Measurements from ENCODE around the gene PLXNA2.

PLXNA2 gene

GRCh38 chr1:208219098-208219658 is 25.0 kb downstream of the PLXNA2 start:
- Histone ChIP-seq H3K9ac (ENCODE audit: low read depth, low read length) (peak overlapping the region; percentile 50), H3K27me3 (ENCODE audit: control insufficient read depth, insufficient read depth, low read length) (no peaks in the 10 kb centered on the region), H3K4me3 (ENCODE audit: low read length) (no peak overlapping the region), H3K36me3 (ENCODE audit: insufficient read depth, low read length) (peaks cover 54% of the 10 kb centered on the region), H3K4me2 (ENCODE audit: low read length) (peak overlapping the region; percentile 16), H3K9me3 (replicated peaks; ENCODE audit: low read length) (no peaks in the 10 kb centered on the region), H3K4me1 (ENCODE audit: control insufficient read depth, insufficient read depth, low read length) (peaks cover 98% of the 10 kb centered on the region)

GRCh38 chr1:208218237-208219097 is 25.7 kb downstream of the PLXNA2 start:
- H3K9me3 ChIP-seq (replicated peaks; ENCODE audit: low read length): no peaks in the 10 kb centered on the region
- H3K36me3 ChIP-seq (ENCODE audit: insufficient read depth, low read length): peaks cover 58% of the 10 kb centered on the region
- no peak overlapping the region for H3K4me3 ChIP-seq (ENCODE audit: low read length)
- H3K9ac ChIP-seq (ENCODE audit: low read depth, low read length): peak overlapping the region; percentile 50
- H3K27me3 ChIP-seq (ENCODE audit: control insufficient read depth, insufficient read depth, low read length): no peaks in the 10 kb centered on the region
- no peak overlapping the region for H3K4me2 ChIP-seq (ENCODE audit: low read length)
- peaks cover 99% of the 10 kb centered on the region for H3K4me1 ChIP-seq (ENCODE audit: control insufficient read depth, insufficient read depth, low read length)

- Histone ChIP-seq H3K4me1 (ENCODE audit: control insufficient read depth, insufficient read depth, low read length) (peaks cover 99% of the 10 kb centered on the region), H3K4me3 (ENCODE audit: low read length) (no peak overlapping the region), H3K9ac (ENCODE audit: low read depth, low read length) (peak overlapping the region; percentile 50)
These were observed 26.4 kb downstream of the PLXNA2 start for GRCh38 chr1:208217781-208218180.

GRCh38 chr1:208216806-208217205 is 27.4 kb downstream of the PLXNA2 start:
- H3K9ac ChIP-seq (ENCODE audit: low read depth, low read length): no peak overlapping the region
- H3K4me3 ChIP-seq (ENCODE audit: low read length): no peak overlapping the region

More at GRCh38 chr1:208217781-208218180, 26.4 kb downstream of the PLXNA2 start:
- no peaks in the 10 kb centered on the region for H3K27me3 ChIP-seq (ENCODE audit: control insufficient read depth, insufficient read depth, low read length)
- H3K4me2 ChIP-seq (ENCODE audit: low read length): no peak overlapping the region
- no peaks in the 10 kb centered on the region for H3K9me3 ChIP-seq (replicated peaks; ENCODE audit: low read length)
- peaks cover 61% of the 10 kb centered on the region for H3K36me3 ChIP-seq (ENCODE audit: insufficient read depth, low read length)

GRCh38 chr1:208216062-208216461 is 28.1 kb downstream of the PLXNA2 start:
- peaks cover 95% of the 10 kb centered on the region for H3K4me1 ChIP-seq (ENCODE audit: control insufficient read depth, insufficient read depth, low read length)
- H3K9ac ChIP-seq (ENCODE audit: low read depth, low read length): peak overlapping the region; percentile 10
- no peaks in the 10 kb centered on the region for H3K27me3 ChIP-seq (ENCODE audit: control insufficient read depth, insufficient read depth, low read length)
- no peaks in the 10 kb centered on the region for H3K9me3 ChIP-seq (replicated peaks; ENCODE audit: low read length)
- H3K4me3 ChIP-seq (ENCODE audit: low read length): no peak overlapping the region
- H3K36me3 ChIP-seq (ENCODE audit: insufficient read depth, low read length): peaks cover 54% of the 10 kb centered on the region
- no peak overlapping the region for H3K4me2 ChIP-seq (ENCODE audit: low read length)

More at GRCh38 chr1:208216806-208217205, 27.4 kb downstream of the PLXNA2 start:
- Histone ChIP-seq H3K4me2 (ENCODE audit: low read length) (no peak overlapping the region), H3K27me3 (ENCODE audit: control insufficient read depth, insufficient read depth, low read length) (no peaks in the 10 kb centered on the region), H3K36me3 (ENCODE audit: insufficient read depth, low read length) (peaks cover 58% of the 10 kb centered on the region), H3K4me1 (ENCODE audit: control insufficient read depth, insufficient read depth, low read length) (peaks cover 99% of the 10 kb centered on the region), H3K9me3 (replicated peaks; ENCODE audit: low read length) (no peaks in the 10 kb centered on the region)

- peaks cover 61% of the 10 kb centered on the region for H3K36me3 ChIP-seq (ENCODE audit: insufficient read depth, low read length)
- peaks cover 95% of the 10 kb centered on the region for H3K4me1 ChIP-seq (ENCODE audit: control insufficient read depth, insufficient read depth, low read length)
- H3K4me2 ChIP-seq (ENCODE audit: low read length): no peak overlapping the region
- H3K4me3 ChIP-seq (ENCODE audit: low read length): no peak overlapping the region
- H3K9ac ChIP-seq (ENCODE audit: low read depth, low read length): peak overlapping the region; percentile 10
- H3K9me3 ChIP-seq (replicated peaks; ENCODE audit: low read length): no peaks in the 10 kb centered on the region
- no peaks in the 10 kb centered on the region for H3K27me3 ChIP-seq (ENCODE audit: control insufficient read depth, insufficient read depth, low read length)
These were observed 28.8 kb downstream of the PLXNA2 start for GRCh38 chr1:208215393-208215792.

GRCh38 chr1:208213786-208214185 is 30.4 kb downstream of the PLXNA2 start:
- Histone ChIP-seq H3K4me2 (ENCODE audit: low read length) (no peak overlapping the region), H3K4me1 (ENCODE audit: control insufficient read depth, insufficient read depth, low read length) (peaks cover 94% of the 10 kb centered on the region), H3K36me3 (ENCODE audit: insufficient read depth, low read length) (peaks cover 75% of the 10 kb centered on the region), H3K9me3 (replicated peaks; ENCODE audit: low read length) (no peaks in the 10 kb centered on the region), H3K9ac (ENCODE audit: low read depth, low read length) (no peak overlapping the region), H3K27me3 (ENCODE audit: control insufficient read depth, insufficient read depth, low read length) (no peaks in the 10 kb centered on the region), H3K4me3 (ENCODE audit: low read length) (no peak overlapping the region)

- peaks cover 95% of the 10 kb centered on the region for H3K4me1 ChIP-seq (ENCODE audit: control insufficient read depth, insufficient read depth, low read length)
- no peak overlapping the region for H3K4me3 ChIP-seq (ENCODE audit: low read length)
- peaks cover 84% of the 10 kb centered on the region for H3K36me3 ChIP-seq (ENCODE audit: insufficient read depth, low read length)
- H3K9me3 ChIP-seq (replicated peaks; ENCODE audit: low read length): no peaks in the 10 kb centered on the region
- peak overlapping the region; percentile 59 for H3K9ac ChIP-seq (ENCODE audit: low read depth, low read length)
- peak overlapping the region; percentile 17 for H3K4me2 ChIP-seq (ENCODE audit: low read length)
- no peaks in the 10 kb centered on the region for H3K27me3 ChIP-seq (ENCODE audit: control insufficient read depth, insufficient read depth, low read length)
These were observed 31.3 kb downstream of the PLXNA2 start for GRCh38 chr1:208212893-208213292.

GRCh38 chr1:208211921-208212843 is 32.0 kb downstream of the PLXNA2 start:
- Histone ChIP-seq H3K4me2 (ENCODE audit: low read length) (peak overlapping the region; percentile 17), H3K36me3 (ENCODE audit: insufficient read depth, low read length) (peaks cover 80% of the 10 kb centered on the region), H3K4me3 (ENCODE audit: low read length) (no peak overlapping the region), H3K9me3 (replicated peaks; ENCODE audit: low read length) (no peaks in the 10 kb centered on the region), H3K27me3 (ENCODE audit: control insufficient read depth, insufficient read depth, low read length) (no peaks in the 10 kb centered on the region), H3K9ac (ENCODE audit: low read depth, low read length) (peak overlapping the region; percentile 59), H3K4me1 (ENCODE audit: control insufficient read depth, insufficient read depth, low read length) (peaks cover 91% of the 10 kb centered on the region)

- Histone ChIP-seq H3K4me2 (ENCODE audit: low read length) (no peak overlapping the region), H3K4me3 (ENCODE audit: low read length) (no peak overlapping the region), H3K27me3 (ENCODE audit: control insufficient read depth, insufficient read depth, low read length) (no peaks in the 10 kb centered on the region), H3K9me3 (replicated peaks; ENCODE audit: low read length) (no peaks in the 10 kb centered on the region), H3K36me3 (ENCODE audit: insufficient read depth, low read length) (peaks cover 74% of the 10 kb centered on the region), H3K4me1 (ENCODE audit: control insufficient read depth, insufficient read depth, low read length) (peaks cover 91% of the 10 kb centered on the region), H3K9ac (ENCODE audit: low read depth, low read length) (peak overlapping the region; percentile 62)
These were observed 34.1 kb downstream of the PLXNA2 start for GRCh38 chr1:208209896-208210589.
